Stimulated activated effector memory CD8-positive, alpha-beta T cell treated with anti-CD3 and anti-CD28 coated beads, Interleukin-12 subunit alpha, Interleukin-12 subunit beta, amount 100 ng/mL, for 72 hours (primary cell): ENCODE measurements around the gene SFTA2.

ENCODE experiments used
- ATAC-seq: fragments of 150-1000 bp; cut with Tn5 transposase; 2 replicates; pipeline ENCODE4 v1.10.0; 2021
- DNase-seq, 2 donors: peaks; one replicate each; pipeline ENCODE4 v3.0.0; 2021 to 2022; ENCODE audit warnings: low spot score in 2 of 2
- H3K27ac Mint-ChIP-seq: one replicate; pipeline ENCODE4 v1.8.0; 2022; ENCODE audit warnings: mild to moderate bottlenecking, mixed read lengths
- H3K36me3 Mint-ChIP-seq: one replicate; pipeline ENCODE4 v1.8.0; 2022; ENCODE audit warnings: mild to moderate bottlenecking, mixed read lengths
- H3K4me1 Mint-ChIP-seq: one replicate; pipeline ENCODE4 v1.8.0; 2022; ENCODE audit warnings: mixed read lengths
- H3K4me3 Mint-ChIP-seq: one replicate; pipeline ENCODE4 v1.8.0; 2022; ENCODE audit warnings: mild to moderate bottlenecking, mixed read lengths
- H3K9me3 Mint-ChIP-seq: one replicate; pipeline ENCODE4 v1.8.0; 2022; ENCODE audit warnings: mixed read lengths

SFTA2 gene

GRCh38 chr6:30954631-30955366 is 22.8 kb upstream of the SFTA2 start:
- Mint-ChIP-seq H3K4me3 (peak overlapping the region; percentile 63), H3K4me1 (peaks cover 19% of the 10 kb centered on the region), H3K36me3 (peaks cover 11% of the 10 kb centered on the region), H3K27ac (peak overlapping the region; percentile 82), H3K9me3 (no peaks in the 10 kb centered on the region)
- no peak for ATAC-seq
- DNase-seq, result no peak

- H3K9me3 Mint-ChIP-seq, result no peaks in the 10 kb centered on the region
- peaks cover 11% of the 10 kb centered on the region for H3K36me3 Mint-ChIP-seq
- no peak for DNase-seq
- peaks cover 19% of the 10 kb centered on the region for H3K4me1 Mint-ChIP-seq
- no peak overlapping the region for H3K4me3 Mint-ChIP-seq
- peak; percentile 54 for ATAC-seq
- H3K27ac Mint-ChIP-seq, result peak overlapping the region; percentile 85
These were observed 20.0 kb upstream of the SFTA2 start for GRCh38 chr6:30951907-30952469.

GRCh38 chr6:30948811-30949210 is 16.8 kb upstream of the SFTA2 start:
- no peak overlapping the region for H3K27ac Mint-ChIP-seq
- no peak overlapping the region for H3K4me3 Mint-ChIP-seq
- H3K9me3 Mint-ChIP-seq, result no peaks in the 10 kb centered on the region
- H3K4me1 Mint-ChIP-seq, result peaks cover 12% of the 10 kb centered on the region
- no peak for DNase-seq
- H3K36me3 Mint-ChIP-seq, result peaks cover 11% of the 10 kb centered on the region
- no peak for ATAC-seq

GRCh38 chr6:30947231-30947630 is 15.3 kb upstream of the SFTA2 start:
- Mint-ChIP-seq H3K36me3 (peaks cover 11% of the 10 kb centered on the region), H3K4me3 (no peak overlapping the region), H3K4me1 (peaks cover 16% of the 10 kb centered on the region), H3K9me3 (no peaks in the 10 kb centered on the region), H3K27ac (no peak overlapping the region)
- DNase-seq (no peak), ATAC-seq (no peak)

- no peak overlapping the region for H3K27ac Mint-ChIP-seq
- H3K36me3 Mint-ChIP-seq, result no peaks in the 10 kb centered on the region
- H3K4me1 Mint-ChIP-seq, result peaks cover 8% of the 10 kb centered on the region
- no peaks in the 10 kb centered on the region for H3K9me3 Mint-ChIP-seq
- no peak for DNase-seq
- no peak for ATAC-seq
- no peak overlapping the region for H3K4me3 Mint-ChIP-seq
These were observed 13.3 kb upstream of the SFTA2 start for GRCh38 chr6:30945281-30945680.

GRCh38 chr6:30944051-30944450 is 12.1 kb upstream of the SFTA2 start:
- Mint-ChIP-seq H3K27ac (no peak overlapping the region), H3K36me3 (no peaks in the 10 kb centered on the region), H3K4me3 (no peak overlapping the region), H3K9me3 (no peaks in the 10 kb centered on the region), H3K4me1 (peaks cover 8% of the 10 kb centered on the region)
- ATAC-seq (no peak), DNase-seq (no peak)

- H3K4me1 Mint-ChIP-seq, result peaks cover 8% of the 10 kb centered on the region
- no peak for ATAC-seq
- H3K36me3 Mint-ChIP-seq, result no peaks in the 10 kb centered on the region
These were observed 10.5 kb upstream of the SFTA2 start for GRCh38 chr6:30942338-30943060.

GRCh38 chr6:30940361-30940986 is 8.5 kb upstream of the SFTA2 start, which contains the start of gene MUCL3:
Gene MUCL3 (plus strand): TSS chr6:30940973. CDS start chr6:30941000, 27 bp downstream.
- Mint-ChIP-seq H3K9me3 (no peaks in the 10 kb centered on the region), H3K27ac (no peak within 1 kb of the TSS), H3K36me3 (no peaks in the 10 kb centered on the region), H3K4me1 (peaks cover 8% of the 10 kb centered on the region), H3K4me3 (no peak within 1 kb of the TSS)
- DNase-seq (no peak), ATAC-seq (no peak)

More at GRCh38 chr6:30942338-30943060, 10.5 kb upstream of the SFTA2 start:
- H3K27ac Mint-ChIP-seq, result no peak overlapping the region
- H3K9me3 Mint-ChIP-seq, result no peaks in the 10 kb centered on the region
- no peak overlapping the region for H3K4me3 Mint-ChIP-seq
- no peak for DNase-seq

- H3K27ac Mint-ChIP-seq, result no peak overlapping the region
- DNase-seq, result no peak
- no peak overlapping the region for H3K4me3 Mint-ChIP-seq
- H3K36me3 Mint-ChIP-seq, result no peaks in the 10 kb centered on the region
- H3K9me3 Mint-ChIP-seq, result no peaks in the 10 kb centered on the region
- ATAC-seq, result no peak
- peaks cover 8% of the 10 kb centered on the region for H3K4me1 Mint-ChIP-seq
These were observed 7.5 kb upstream of the SFTA2 start for GRCh38 chr6:30939473-30939872.

GRCh38 chr6:30938730-30939129 is 6.8 kb upstream of the SFTA2 start:
- H3K4me1 Mint-ChIP-seq, result peaks cover 8% of the 10 kb centered on the region
- ATAC-seq (no peak), DNase-seq (no peak)
- no peaks in the 10 kb centered on the region for H3K36me3 Mint-ChIP-seq
- no peak overlapping the region for H3K27ac Mint-ChIP-seq
- H3K9me3 Mint-ChIP-seq, result no peaks in the 10 kb centered on the region
- no peak overlapping the region for H3K4me3 Mint-ChIP-seq

GRCh38 chr6:30937265-30937664 is 5.3 kb upstream of the SFTA2 start:
- no peaks in the 10 kb centered on the region for H3K36me3 Mint-ChIP-seq
- no peaks in the 10 kb centered on the region for H3K9me3 Mint-ChIP-seq
- H3K4me1 Mint-ChIP-seq, result no peaks in the 10 kb centered on the region
- no peak overlapping the region for H3K27ac Mint-ChIP-seq
- no peak for ATAC-seq
- no peak overlapping the region for H3K4me3 Mint-ChIP-seq
- no peak for DNase-seq

- Mint-ChIP-seq H3K27ac (no peak overlapping the region), H3K9me3 (no peaks in the 10 kb centered on the region), H3K36me3 (no peaks in the 10 kb centered on the region), H3K4me1 (no peaks in the 10 kb centered on the region), H3K4me3 (no peak overlapping the region)
- no peak for DNase-seq
- ATAC-seq, result no peak
These were observed 3.0 kb upstream of the SFTA2 start for GRCh38 chr6:30935018-30935417.

- ATAC-seq, result no peak
- no peak for DNase-seq
- Mint-ChIP-seq H3K36me3 (peaks cover under 1% of the 10 kb centered on the region), H3K4me3 (no peak overlapping the region), H3K27ac (no peak overlapping the region), H3K9me3 (peaks cover 4% of the 10 kb centered on the region), H3K4me1 (no peaks in the 10 kb centered on the region)
These were observed 845 bp upstream of the SFTA2 start for GRCh38 chr6:30932665-30933365.

- Mint-ChIP-seq H3K36me3 (peaks cover 16% of the 10 kb centered on the region), H3K4me1 (no peaks in the 10 kb centered on the region), H3K4me3 (no peak overlapping the region), H3K27ac (no peak overlapping the region), H3K9me3 (peaks cover 4% of the 10 kb centered on the region)
- ATAC-seq (no peak), DNase-seq (no peak)
These were observed 698 bp downstream of the SFTA2 start for GRCh38 chr6:30931272-30931671.

- DNase-seq (no peak), ATAC-seq (no peak)
- no peak overlapping the region for H3K4me3 Mint-ChIP-seq
- H3K27ac Mint-ChIP-seq, result no peak overlapping the region
- H3K36me3 Mint-ChIP-seq, result peaks cover 20% of the 10 kb centered on the region
- no peaks in the 10 kb centered on the region for H3K4me1 Mint-ChIP-seq
- peaks cover 4% of the 10 kb centered on the region for H3K9me3 Mint-ChIP-seq
These were observed 1.5 kb downstream of the SFTA2 start for GRCh38 chr6:30930506-30930905.
